Fibroblast of the aortic adventitia (primary cell): Measurements from ENCODE around the gene MED19. TPM values are rescaled to one million over a fixed set of nuclear protein-coding genes. Genes with fewer than 3 reads are reported as not detected.
"Not testable (repeated sequence)": the region's sequence is repeated elsewhere in the genome, so short reads cannot be mapped to it uniquely, and the experiment has no call there.

Source experiments
- DNase-seq: peaks from one replicate; pipeline ENCODE4 v3.0.0-alpha.2; 2010; ENCODE audit warnings: low read depth
- H3K4me3 ChIP-seq: 2 replicates; pipeline ENCODE4 v1.5.1; 2011; ENCODE audit warnings: low read depth, mild to moderate bottlenecking, control low read depth, low read length, moderate library complexity
- CTCF ChIP-seq: IDR thresholded peaks from 2 replicates; pipeline ENCODE4 v1.5.1; 2011; ENCODE audit warnings: mild to moderate bottlenecking, low read length, control low read depth, inconsistent platforms; ENCODE audit not compliant: insufficient read depth
- total RNA-seq: library from RNA; depleted of rRNA; stranded (reverse); fragments of >200 nt; gene quantifications from 2 replicates; pipeline ENCODE4 v1.2.3, GENCODE V29; 2012; ENCODE audit warnings: low replicate concordance

The MED19 gene
- total RNA-seq, 1 donor: 16.9 TPM

DNA sequence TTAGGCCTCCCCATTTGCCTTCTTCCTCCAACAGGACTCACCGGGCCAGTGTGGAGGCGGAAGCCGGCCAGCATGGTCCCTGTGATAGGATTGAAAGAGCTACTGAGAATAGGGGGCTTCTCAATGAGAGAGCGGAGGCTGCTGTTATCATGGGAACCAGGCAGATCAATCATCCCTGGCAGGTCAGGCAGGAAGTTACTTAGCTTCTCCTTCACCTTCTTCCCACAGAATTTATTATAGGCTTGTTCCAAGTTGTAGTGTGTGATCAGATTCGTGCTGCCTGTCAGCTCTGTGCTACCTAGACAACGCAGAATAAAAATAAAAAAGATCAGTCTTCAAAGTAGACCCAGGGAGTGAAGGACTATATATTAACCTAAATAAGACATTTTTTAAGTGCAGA is 7.1 kb downstream of the MED19 start:
- no peak for TF ChIP-seq CTCF
- DNase-seq: no peak
- no peak overlapping the region for H3K4me3 ChIP-seq

GRCh38 chr11:57703341-57703740 is 8.7 kb downstream of the MED19 start:
- no peak for TF ChIP-seq CTCF
- DNase-seq: peak; percentile 25
- no peak overlapping the region for H3K4me3 ChIP-seq

DNA sequence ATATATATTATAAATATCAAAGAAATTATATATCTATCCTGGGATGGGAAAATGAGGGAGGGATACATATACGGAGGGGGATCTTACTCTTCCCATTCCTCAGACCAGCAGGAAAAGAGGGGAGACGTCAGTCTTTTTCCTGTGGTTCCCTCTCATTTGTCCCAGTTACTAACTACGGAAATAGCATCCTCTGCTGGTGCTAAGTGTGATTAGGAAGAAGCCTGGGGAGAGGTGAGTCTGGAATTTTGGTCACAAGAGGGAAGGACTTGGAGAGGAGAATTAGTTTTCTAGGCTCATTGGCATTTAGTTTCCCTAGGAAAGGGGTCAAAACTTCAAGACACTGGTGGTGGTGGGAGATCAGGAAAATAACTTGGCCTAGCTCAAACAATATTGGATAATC is 11.6 kb downstream of the MED19 start:
- peak; percentile 18 for TF ChIP-seq CTCF
- H3K4me3 ChIP-seq: no peak overlapping the region
- no peak for DNase-seq

GRCh38 chr11:57699813-57700212 is 12.2 kb downstream of the MED19 start:
- no peak overlapping the region for H3K4me3 ChIP-seq
- no peak for DNase-seq
- no peak for TF ChIP-seq CTCF

DNA sequence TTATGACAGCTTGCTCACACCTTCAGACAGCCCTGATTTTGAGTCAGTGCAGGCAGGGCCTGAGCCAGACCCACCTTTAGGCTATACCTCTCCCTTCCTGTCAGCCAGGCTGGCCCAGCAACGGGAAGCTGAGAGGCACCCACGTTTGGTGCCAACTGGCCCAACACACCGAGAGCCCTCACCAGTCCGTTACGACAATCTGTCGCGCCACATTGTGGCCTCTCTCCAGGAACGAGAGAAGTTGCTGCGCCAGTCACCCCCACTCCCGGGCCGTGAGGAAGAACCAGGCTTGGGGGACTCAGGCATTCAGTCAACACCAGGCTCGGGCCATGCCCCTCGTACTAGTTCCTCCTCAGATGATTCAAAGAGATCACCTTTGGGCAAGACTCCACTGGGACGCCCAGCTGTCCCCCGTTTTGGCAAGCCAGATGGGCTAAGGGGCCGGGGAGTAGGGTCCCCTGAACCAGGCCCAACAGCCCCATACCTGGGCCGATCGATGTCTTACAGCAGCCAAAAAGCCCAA is 13.1 kb downstream of the MED19 start:
- no peak for TF ChIP-seq CTCF
- H3K4me3 ChIP-seq: no peak overlapping the region
- DNase-seq: no peak

GRCh38 chr11:57690474-57690873 is 21.5 kb downstream of the MED19 start:
- not testable (repeated sequence) for DNase-seq

DNA sequence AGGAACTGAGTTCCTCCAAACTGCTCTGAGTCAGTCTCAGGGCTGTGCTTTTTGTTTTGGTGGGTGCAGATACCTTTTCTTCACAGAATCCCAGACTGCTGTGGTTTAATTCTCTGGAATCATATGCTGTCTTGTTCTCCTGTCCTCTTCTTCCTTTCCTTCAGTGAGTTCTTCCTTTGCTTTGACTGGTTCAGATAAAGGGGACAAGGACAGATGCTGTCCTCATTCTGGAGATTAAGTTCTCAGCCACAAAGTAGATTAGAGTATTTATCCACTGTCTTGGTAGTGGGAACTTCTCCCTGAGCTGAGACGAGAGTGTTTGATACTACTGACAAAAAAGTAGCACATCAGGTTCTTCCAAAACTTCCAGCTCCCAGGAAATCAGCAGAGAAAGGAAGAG is 30.8 kb downstream of the MED19 start:
- TF ChIP-seq CTCF: no peak
- no peak overlapping the region for H3K4me3 ChIP-seq
- DNase-seq: no peak

More at GRCh38 chr11:57690474-57690873, 21.5 kb downstream of the MED19 start:
- not testable (repeated sequence) for H3K4me3 ChIP-seq
